HEK293 (cell line): ENCODE data around the gene ADAMTS2.

ENCODE experiments used
- CTCF ChIA-PET: fragments of 350-600 bp; formaldehyde crosslinking; extraction: SDS; loops from one replicate; lab custom pipeline; 2021; ENCODE audit warnings: antibody characterized with exemption; lab: Yijun Ruan, JAX
- POLR2A ChIA-PET: fragments of 300-600 bp; formaldehyde crosslinking; extraction: SDS; loops from one replicate; lab custom pipeline; 2020; ENCODE audit warnings: antibody characterized with exemption, inconsistent platforms; lab: Yijun Ruan, JAX
- H3K27ac ChIP-seq: fragments of 200-500 bp; sonication (Bioruptor generic); 2 replicates; pipeline ENCODE4 v1.5.1; 2014; ENCODE audit warnings: low read depth, low read length, control low read depth, inconsistent platforms; ENCODE audit errors: extremely low read depth
- H3K36me3 ChIP-seq, 2 experiments: fragments of 200-500 bp in 1 of 2; sonication (Bioruptor generic) in 1 of 2; 1 replicate in 1 of 2; 2 replicates in 1 of 2; pipeline ENCODE4 v1.5.1; 2014 to 2017; ENCODE audit warnings: inconsistent platforms in 2 of 2, low read length in 2 of 2; ENCODE audit not compliant: control insufficient read depth in 2 of 2, insufficient read depth in 1 of 2
- H3K4me1 ChIP-seq: fragments of 200-500 bp; sonication (Bioruptor generic); 2 replicates; pipeline ENCODE4 v1.5.1; 2014; ENCODE audit warnings: mild to moderate bottlenecking, low read length, inconsistent platforms; ENCODE audit not compliant: control insufficient read depth, insufficient read depth
- H3K4me3 ChIP-seq: 2 replicates; pipeline ENCODE4 v1.5.1; 2011; ENCODE audit warnings: low read depth, mild to moderate bottlenecking, control low read depth, low read length, moderate library complexity
- H3K9me3 ChIP-seq: fragments of 200-500 bp; sonication (Bioruptor generic); 2 replicates; pipeline ENCODE4 v1.5.1; 2014; ENCODE audit warnings: low read depth, low read length, inconsistent platforms; ENCODE audit not compliant: control insufficient read depth, insufficient read depth
- GLI4 ChIP-seq: fragments of 450-650 bp; formaldehyde crosslinking; IDR thresholded peaks from 2 replicates; pipeline ENCODE4 v1.5.1; 2016; ENCODE audit warnings: missing biosample characterization, missing genetic modification characterization
- KLF16 ChIP-seq: fragments of 450-650 bp; formaldehyde crosslinking; IDR thresholded peaks from 2 replicates; pipeline ENCODE4 v1.5.1; 2017; ENCODE audit warnings: missing biosample characterization, missing genetic modification characterization
- SCRT2 ChIP-seq: fragments of 450-650 bp; formaldehyde crosslinking; IDR thresholded peaks from 2 replicates; pipeline ENCODE4 v1.5.1; 2016; ENCODE audit warnings: missing biosample characterization, missing genetic modification characterization
- SP3 ChIP-seq: fragments of 450-650 bp; formaldehyde crosslinking; IDR thresholded peaks from 2 replicates; pipeline ENCODE4 v1.5.1; 2016; ENCODE audit warnings: missing biosample characterization, missing genetic modification characterization
- YY1 ChIP-seq: fragments of 450-650 bp; formaldehyde crosslinking; IDR thresholded peaks from 2 replicates; pipeline ENCODE4 v1.5.1; 2018; ENCODE audit warnings: missing biosample characterization, missing genetic modification characterization
- ZEB2 ChIP-seq: fragments of 450-650 bp; formaldehyde crosslinking; IDR thresholded peaks from 2 replicates; pipeline ENCODE4 v1.5.1; 2016; ENCODE audit warnings: missing biosample characterization, missing genetic modification characterization
- ZNF114 ChIP-seq: fragments of 450-650 bp; formaldehyde crosslinking; IDR thresholded peaks from 2 replicates; pipeline ENCODE4 v1.5.0; 2017; ENCODE audit warnings: missing biosample characterization, missing genetic modification characterization
- ZNF132 ChIP-seq: fragments of 450-650 bp; formaldehyde crosslinking; IDR thresholded peaks from 2 replicates; pipeline ENCODE4 v1.5.1; 2017; ENCODE audit warnings: missing biosample characterization, missing genetic modification characterization, borderline replicate concordance
- ZNF140 ChIP-seq: fragments of 450-650 bp; formaldehyde crosslinking; IDR thresholded peaks from 2 replicates; pipeline ENCODE4 v1.5.1; 2016; ENCODE audit warnings: missing biosample characterization, missing genetic modification characterization
- ZNF146 ChIP-seq: fragments of 450-650 bp; formaldehyde crosslinking; IDR thresholded peaks from 2 replicates; pipeline ENCODE4 v1.5.1; 2016; ENCODE audit warnings: missing biosample characterization, missing genetic modification characterization
- ZNF155 ChIP-seq: fragments of 450-650 bp; formaldehyde crosslinking; IDR thresholded peaks from 2 replicates; pipeline ENCODE4 v1.5.1; 2016; ENCODE audit warnings: missing biosample characterization, missing genetic modification characterization
- ZNF157 ChIP-seq: fragments of 450-650 bp; formaldehyde crosslinking; IDR thresholded peaks from 2 replicates; pipeline ENCODE4 v1.5.1; 2016; ENCODE audit warnings: missing biosample characterization, missing genetic modification characterization
- ZNF184 ChIP-seq: fragments of 450-650 bp; IDR thresholded peaks from 2 replicates; pipeline ENCODE4 v1.5.1; 2018; ENCODE audit warnings: missing biosample characterization, mild to moderate bottlenecking, missing genetic modification characterization
- ZNF596 ChIP-seq: fragments of 450-650 bp; IDR thresholded peaks from 2 replicates; pipeline ENCODE4 v1.5.0; 2018; ENCODE audit warnings: missing biosample characterization, mild to moderate bottlenecking, missing genetic modification characterization, moderate library complexity
- ZNF600 ChIP-seq: fragments of 450-650 bp; formaldehyde crosslinking; IDR thresholded peaks from 2 replicates; pipeline ENCODE4 v1.5.1; 2016; ENCODE audit warnings: missing biosample characterization, missing genetic modification characterization
- ZNF629 ChIP-seq: fragments of 450-650 bp; formaldehyde crosslinking; IDR thresholded peaks from 2 replicates; pipeline ENCODE4 v1.5.1; 2017; ENCODE audit warnings: missing biosample characterization, missing genetic modification characterization
- ZNF792 ChIP-seq: fragments of 450-650 bp; formaldehyde crosslinking; IDR thresholded peaks from 2 replicates; pipeline ENCODE4 v1.5.1; 2016; ENCODE audit warnings: missing biosample characterization, missing genetic modification characterization
- ZSCAN23 ChIP-seq: fragments of 450-650 bp; formaldehyde crosslinking; IDR thresholded peaks from 2 replicates; pipeline ENCODE4 v1.5.1; 2016; ENCODE audit warnings: missing biosample characterization, missing genetic modification characterization
- TF ChIP-seq, protein P1 (sequence below): fragments of 450-650 bp; formaldehyde crosslinking; IDR thresholded peaks from 2 replicates; pipeline ENCODE4 v1.5.1; 2016; ENCODE audit warnings: missing biosample characterization, missing genetic modification characterization
- TF ChIP-seq, protein P2 (sequence below): fragments of 450-650 bp; formaldehyde crosslinking; IDR thresholded peaks from 2 replicates; pipeline ENCODE4 v1.5.1; 2016; ENCODE audit warnings: missing biosample characterization, missing genetic modification characterization
- TF ChIP-seq, protein P3 (sequence below): fragments of 450-650 bp; formaldehyde crosslinking; IDR thresholded peaks from 2 replicates; pipeline ENCODE4 v1.5.1; 2017; ENCODE audit warnings: missing biosample characterization, missing genetic modification characterization

Gene ADAMTS2

DNA sequence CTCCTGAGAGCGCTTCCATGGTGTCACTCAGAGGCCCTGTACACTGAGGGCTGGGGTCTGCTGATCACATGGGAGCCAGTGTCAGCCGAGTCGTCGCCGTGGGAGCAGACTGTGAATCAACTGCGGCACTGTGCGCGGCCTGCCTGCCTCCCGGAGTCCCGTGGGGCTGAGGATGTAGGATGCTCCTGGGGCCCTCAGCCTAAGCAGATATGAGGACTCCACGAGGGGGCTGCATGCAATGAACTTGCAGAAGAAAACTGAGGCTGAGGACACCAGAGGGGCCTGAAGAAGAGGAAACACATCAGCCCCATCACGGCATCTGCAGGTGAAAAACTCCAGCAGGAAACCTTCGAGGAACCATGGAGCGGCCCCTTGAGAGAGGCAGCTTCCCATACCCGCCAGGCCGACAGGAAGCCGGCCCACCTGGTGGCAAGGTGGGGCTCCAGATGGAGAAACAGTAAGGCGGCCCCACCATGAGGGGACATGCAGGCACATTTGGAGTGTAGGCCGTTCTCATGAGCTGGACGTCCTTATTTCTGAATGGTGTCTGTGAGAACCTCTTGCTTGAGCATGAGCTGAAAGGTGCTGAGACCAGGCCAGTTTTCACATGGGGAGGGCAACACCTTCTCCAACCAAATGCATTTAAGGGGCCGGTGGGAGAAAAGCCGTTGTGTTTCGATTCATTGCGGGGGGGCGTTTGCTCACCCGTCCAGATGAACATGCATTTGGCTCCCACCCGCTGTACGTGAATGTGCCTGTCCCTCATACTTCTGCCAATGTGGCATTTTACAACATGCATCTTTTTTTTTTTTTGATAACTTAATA is 35.2 kb upstream of the ADAMTS2 start:
- Histone ChIP-seq H3K4me3 (no peak overlapping the region), H3K4me1 (no peaks in the 10 kb centered on the region), H3K9me3 (no peaks in the 10 kb centered on the region), H3K36me3 (no peaks in the 10 kb centered on the region), H3K27ac (no peak overlapping the region)
- TF ChIP-seq ZNF184 (tag by site-specific recombination) (no peak), ZNF146 (tag by site-specific recombination) (no peak), ZNF792 (tag by site-specific recombination) (no peak), SP3 (tag by site-specific recombination) (no peak), ZNF155 (tag by site-specific recombination) (no peak), GLI4 (tag by site-specific recombination) (no peak), ZSCAN23 (tag by site-specific recombination) (no peak)
- TF ChIP-seq, protein P1, sequence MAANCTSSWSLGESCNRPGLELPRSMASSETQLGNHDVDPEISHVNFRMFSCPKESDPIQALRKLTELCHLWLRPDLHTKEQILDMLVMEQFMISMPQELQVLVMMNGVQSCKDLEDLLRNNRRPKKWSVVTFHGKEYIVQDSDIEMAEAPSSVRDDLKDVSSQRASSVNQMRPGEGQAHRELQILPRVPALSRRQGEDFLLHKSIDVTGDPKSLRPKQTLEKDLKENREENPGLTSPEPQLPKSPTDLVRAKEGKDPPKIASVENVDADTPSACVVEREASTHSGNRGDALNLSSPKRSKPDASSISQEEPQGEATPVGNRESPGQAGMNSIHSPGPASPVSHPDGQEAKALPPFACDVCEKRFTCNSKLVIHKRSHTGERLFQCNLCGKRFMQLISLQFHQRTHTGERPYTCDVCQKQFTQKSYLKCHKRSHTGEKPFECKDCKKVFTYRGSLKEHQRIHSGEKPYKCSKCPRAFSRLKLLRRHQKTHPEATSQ (tag by site-specific recombination): no peak
- TF ChIP-seq, protein P2, sequence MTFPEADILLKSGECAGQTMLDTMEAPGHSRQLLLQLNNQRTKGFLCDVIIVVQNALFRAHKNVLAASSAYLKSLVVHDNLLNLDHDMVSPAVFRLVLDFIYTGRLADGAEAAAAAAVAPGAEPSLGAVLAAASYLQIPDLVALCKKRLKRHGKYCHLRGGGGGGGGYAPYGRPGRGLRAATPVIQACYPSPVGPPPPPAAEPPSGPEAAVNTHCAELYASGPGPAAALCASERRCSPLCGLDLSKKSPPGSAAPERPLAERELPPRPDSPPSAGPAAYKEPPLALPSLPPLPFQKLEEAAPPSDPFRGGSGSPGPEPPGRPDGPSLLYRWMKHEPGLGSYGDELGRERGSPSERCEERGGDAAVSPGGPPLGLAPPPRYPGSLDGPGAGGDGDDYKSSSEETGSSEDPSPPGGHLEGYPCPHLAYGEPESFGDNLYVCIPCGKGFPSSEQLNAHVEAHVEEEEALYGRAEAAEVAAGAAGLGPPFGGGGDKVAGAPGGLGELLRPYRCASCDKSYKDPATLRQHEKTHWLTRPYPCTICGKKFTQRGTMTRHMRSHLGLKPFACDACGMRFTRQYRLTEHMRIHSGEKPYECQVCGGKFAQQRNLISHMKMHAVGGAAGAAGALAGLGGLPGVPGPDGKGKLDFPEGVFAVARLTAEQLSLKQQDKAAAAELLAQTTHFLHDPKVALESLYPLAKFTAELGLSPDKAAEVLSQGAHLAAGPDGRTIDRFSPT (tag by site-specific recombination): no peak
- ChIA-PET CTCF (no interaction called here), POLR2A (no interaction called here)

DNA sequence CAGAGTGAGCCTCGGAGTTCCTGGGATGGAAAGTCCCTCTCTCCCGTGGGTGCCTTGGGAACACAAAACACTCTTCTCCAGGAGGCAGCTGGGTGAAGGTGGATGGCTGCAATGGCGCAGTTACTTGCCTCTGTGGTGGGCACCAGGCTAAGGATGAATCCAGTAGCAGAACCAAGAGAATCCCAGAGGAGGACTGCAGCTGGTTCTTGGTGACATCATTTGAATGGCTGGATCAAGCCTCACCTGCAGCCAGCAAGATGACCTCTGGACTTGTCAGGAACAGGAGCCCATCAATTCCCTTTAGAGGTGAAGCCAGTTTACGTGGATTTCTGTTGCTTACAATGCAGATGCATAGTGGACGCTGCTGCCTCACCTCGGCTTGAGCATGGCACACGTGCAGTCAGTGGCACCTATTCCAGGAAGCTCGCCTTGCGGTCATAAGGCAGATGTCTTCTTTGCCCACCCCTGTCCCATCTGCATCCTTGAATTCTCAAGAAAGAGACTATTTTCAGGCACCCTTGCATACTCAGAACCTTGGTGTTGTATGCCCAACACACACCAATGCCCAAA is 34.1 kb upstream of the ADAMTS2 start:
- ChIA-PET CTCF (no interaction called here), POLR2A (no interaction called here)
- no peaks in the 10 kb centered on the region for H3K9me3 ChIP-seq
- H3K27ac ChIP-seq: no peak overlapping the region
- no peak for TF ChIP-seq ZNF157 (tag by site-specific recombination)
- no peak for TF ChIP-seq ZNF114
- TF ChIP-seq YY1 (tag by site-specific recombination): no peak
- no peak for TF ChIP-seq ZNF629 (tag by site-specific recombination)
- TF ChIP-seq ZNF132 (tag by site-specific recombination): no peak
- no peak for TF ChIP-seq KLF16
- TF ChIP-seq ZNF140 (tag by site-specific recombination): no peak
- no peaks in the 10 kb centered on the region for H3K36me3 ChIP-seq
- H3K4me3 ChIP-seq: no peak overlapping the region
- no peaks in the 10 kb centered on the region for H3K4me1 ChIP-seq

DNA sequence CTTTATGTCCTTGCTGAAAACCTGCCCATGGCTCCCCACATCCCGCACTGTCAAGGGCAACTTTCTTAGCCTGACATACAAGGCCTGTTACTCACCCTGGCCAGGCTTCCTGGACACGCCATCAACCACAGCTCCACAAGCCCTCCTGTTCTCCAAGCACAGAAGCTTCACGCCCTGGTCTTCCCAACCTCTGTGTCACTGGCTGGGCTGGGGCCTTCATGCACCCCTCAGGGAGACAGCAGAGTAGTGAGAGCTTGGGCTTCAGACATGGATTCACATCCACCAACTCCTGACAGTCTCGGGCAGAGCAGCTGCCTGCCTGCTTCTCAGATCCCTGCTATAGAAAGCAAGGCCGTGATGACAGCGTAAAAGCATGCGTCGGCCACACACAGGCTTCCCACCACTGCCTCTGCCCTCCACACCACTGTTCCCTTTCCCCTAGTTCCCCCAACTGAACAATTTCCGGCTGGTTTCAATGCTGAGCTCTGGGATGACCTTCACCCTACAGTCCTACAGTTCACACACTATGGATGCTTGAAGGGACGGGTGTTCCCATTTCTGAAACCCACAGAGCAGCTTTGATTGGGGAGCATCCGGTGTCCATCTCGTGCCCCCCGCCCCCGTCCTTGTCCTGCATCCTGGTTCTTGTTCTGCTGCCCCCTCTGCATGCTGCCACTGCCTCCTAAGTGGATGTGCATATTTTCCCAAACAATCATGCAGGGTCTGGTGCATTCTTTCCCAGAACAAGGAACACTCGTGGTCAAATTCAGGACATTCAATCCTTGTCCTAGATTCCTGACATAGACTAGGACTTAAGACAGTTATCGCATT is 33.4 kb upstream of the ADAMTS2 start:
- no peaks in the 10 kb centered on the region for H3K36me3 ChIP-seq
- no peaks in the 10 kb centered on the region for H3K9me3 ChIP-seq
- ChIA-PET CTCF (no interaction called here), POLR2A (no interaction called here)
- H3K4me3 ChIP-seq: no peak overlapping the region
- no peak overlapping the region for H3K27ac ChIP-seq
- TF ChIP-seq, protein P3, sequence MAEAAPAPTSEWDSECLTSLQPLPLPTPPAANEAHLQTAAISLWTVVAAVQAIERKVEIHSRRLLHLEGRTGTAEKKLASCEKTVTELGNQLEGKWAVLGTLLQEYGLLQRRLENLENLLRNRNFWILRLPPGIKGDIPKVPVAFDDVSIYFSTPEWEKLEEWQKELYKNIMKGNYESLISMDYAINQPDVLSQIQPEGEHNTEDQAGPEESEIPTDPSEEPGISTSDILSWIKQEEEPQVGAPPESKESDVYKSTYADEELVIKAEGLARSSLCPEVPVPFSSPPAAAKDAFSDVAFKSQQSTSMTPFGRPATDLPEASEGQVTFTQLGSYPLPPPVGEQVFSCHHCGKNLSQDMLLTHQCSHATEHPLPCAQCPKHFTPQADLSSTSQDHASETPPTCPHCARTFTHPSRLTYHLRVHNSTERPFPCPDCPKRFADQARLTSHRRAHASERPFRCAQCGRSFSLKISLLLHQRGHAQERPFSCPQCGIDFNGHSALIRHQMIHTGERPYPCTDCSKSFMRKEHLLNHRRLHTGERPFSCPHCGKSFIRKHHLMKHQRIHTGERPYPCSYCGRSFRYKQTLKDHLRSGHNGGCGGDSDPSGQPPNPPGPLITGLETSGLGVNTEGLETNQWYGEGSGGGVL (tag by site-specific recombination): no peak
- TF ChIP-seq ZNF596 (tag by site-specific recombination) (no peak), ZNF114 (no peak), SCRT2 (tag by site-specific recombination) (no peak), ZEB2 (tag by site-specific recombination) (no peak), ZNF600 (tag by site-specific recombination) (0 out of 2 replicates have a peak, but pooled peaks have one; percentile 28)
- H3K4me1 ChIP-seq: no peaks in the 10 kb centered on the region
